NCI-H748 (cell line): ENCODE measurements around the gene ADAMTS15.

Experiments used
- DNase-seq: peaks from one replicate; lab custom pipeline; 2025; ENCODE audit not compliant: unreplicated experiment; lab: John Stamatoyannopoulos, UW

ADAMTS15 gene

GRCh38 chr11:130418210-130418609, 30.2 kb upstream of the ADAMTS15 start:
- no peak for DNase-seq

DNA sequence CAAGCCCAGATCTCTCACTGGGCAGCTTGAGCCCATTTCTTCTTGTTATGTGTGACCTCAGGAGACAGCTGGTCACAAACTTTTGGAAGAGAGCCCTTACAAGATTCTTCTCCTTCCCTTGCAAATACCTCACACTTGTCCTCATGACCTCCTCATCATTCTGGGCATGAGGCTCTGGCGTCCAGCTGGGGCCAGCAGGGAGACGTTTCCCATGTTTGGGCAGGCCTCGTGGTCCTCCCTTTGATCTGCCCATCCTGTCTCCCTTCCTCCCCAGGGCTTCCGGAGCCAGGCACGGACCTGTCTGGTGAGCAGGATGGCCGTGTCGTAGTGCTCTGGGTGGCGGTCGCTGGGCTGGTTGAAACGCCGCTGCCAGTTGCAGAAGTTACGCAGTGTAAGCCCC, 29.7 kb upstream of the ADAMTS15 start:
- no peak for DNase-seq

DNA sequence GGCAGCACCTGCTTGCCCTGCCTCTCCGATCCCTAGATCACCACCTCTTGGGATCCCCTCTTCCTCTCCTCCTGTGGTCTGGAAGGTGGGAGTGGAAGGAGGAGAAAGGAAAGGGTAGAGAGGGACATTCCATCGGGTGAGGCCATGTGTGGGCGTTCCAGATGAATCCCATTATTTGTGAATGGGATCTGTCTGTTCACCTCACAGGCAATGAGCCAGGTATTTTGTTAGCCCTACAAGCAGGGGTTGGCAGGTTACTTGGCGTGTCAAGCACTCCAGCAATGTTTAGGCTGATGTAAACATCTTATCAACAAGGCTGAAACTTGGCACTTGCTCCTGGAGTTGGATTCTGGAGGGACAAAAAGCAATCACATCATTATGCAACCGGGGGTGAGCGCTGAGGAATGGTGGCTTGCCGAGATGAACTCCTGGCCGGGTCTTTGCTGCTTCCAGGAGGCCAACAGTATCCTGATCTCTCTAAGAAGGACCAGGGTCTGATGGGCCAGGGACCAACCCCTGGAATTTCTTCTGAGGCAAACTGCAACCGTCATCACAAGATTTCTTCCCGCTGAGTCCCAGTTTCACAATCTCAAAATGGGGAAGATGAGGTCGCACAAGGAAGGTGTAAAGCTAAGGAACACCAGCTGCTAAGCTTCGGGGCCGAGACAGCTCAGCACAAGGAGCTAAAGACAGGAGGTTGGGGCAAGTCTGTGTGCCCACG, 27.8 kb upstream of the ADAMTS15 start:
- DNase-seq, result no peak

GRCh38 chr11:130421199-130421585, 27.3 kb upstream of the ADAMTS15 start:
- no peak for DNase-seq

DNA sequence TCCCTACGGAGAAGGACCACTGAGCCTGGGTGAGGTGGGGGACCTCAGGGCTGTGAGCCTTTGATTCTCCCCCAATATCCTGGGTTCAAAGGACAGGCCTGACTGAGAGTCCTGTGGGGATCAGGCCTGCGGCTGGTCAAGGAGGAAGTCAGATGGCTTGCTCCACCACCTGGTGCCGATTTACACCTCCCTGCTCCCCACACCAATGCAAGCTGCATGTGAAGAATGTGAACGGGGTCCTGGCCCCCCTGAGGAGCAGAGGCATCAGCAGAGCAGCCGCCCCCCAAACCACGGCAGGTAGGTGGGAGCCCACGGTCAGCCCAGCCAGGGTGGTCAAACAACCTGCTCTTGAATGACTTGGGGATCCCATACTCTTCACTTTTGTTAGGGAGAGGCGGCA, 26.7 kb upstream of the ADAMTS15 start:
- no peak for DNase-seq

DNA sequence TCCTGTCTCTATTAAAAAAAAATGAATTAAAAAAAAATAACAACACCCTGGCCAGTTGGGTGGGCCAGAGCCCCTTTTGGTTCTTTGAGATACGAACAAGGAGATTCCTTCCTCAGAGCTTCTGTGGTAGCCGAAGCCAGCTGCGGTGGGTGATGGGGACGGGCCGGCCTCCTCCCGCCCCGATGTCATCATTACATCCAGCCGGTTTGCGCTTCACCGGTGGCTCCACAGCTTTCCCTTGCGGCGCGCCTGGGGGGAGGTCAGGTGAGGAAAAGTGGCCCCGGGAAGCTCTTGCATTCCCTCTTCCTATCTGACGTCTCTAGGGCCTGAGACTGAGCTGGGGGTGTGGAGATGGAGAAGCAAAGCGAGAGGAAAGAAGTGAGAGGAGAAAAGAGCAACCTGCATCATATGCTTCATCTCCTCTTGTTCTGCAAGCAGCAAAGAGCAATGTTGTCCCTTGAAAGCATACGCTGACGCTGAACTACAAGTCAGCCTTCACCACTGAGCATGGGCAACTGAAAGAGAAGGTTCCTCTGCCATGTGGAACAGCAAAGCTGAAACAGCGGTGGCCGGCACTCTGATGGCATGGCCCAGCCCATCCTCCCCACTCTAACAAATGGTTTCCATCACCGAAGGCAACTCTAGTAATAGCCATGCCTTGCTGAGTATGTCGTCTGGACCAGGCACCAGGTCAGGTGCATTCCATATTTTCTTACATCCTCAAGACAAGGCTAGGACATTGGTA, 26.0 kb upstream of the ADAMTS15 start:
- no peak for DNase-seq

DNA sequence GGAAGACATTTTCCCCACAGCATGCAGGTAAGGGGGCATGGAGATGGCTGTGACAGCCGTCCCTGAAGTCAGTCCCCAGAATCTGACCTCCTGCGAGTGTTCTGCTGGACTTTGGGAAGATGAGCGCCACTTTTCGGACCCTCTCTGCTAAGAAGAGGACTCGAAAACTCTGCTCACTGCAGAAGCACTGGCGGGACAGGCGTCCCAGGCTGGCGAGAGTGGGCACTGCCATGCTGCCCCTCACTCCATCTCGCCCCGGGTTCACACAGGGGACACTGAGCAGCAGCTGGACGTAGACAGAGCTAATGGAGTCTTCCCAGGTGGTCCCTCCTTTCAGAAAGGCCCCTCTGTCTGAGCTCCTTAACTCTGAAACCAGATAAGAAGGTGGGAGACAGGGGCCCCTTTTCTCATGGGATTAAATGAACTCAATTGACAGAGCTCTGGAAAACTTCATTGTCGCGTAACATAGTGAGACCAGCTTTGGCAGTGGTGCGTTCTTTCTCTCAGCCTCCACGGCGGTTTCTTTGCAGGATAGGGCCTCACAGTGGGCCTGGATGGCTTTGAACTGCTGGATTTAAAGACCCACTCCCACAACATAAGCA, 24.8 kb upstream of the ADAMTS15 start:
- DNase-seq, result no peak

DNA sequence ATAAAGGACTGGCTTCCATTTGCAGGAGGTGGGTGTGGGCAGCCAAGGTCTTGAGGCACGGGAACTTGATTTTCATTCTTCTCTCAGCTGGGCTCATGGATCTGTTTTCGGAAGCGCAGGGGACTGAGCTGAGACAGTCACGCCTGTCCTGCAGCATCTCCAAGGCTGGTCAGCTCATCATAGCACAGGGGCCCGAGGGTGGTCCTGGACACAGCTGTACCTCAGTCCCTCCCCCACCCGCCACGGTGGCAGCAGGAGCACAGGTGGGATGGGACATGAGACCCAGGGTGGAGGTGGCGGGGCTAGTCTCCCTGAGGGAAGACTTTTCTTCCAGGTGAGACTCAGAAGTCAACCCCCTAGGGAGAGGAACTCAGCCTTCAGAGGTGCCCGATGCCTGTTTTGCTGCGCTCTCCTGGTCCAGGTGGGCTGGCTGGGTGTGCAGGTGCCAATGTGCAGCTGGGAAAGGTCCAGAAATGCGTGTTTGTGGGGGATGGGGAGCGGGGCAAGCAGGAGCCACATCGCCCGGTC, 23.8 kb upstream of the ADAMTS15 start:
- DNase-seq, result no peak

- no peak for DNase-seq
Observed at GRCh38 chr11:130425156-130425555, 23.3 kb upstream of the ADAMTS15 start.

- DNase-seq, result no peak
Observed at GRCh38 chr11:130426223-130426836, 22.1 kb upstream of the ADAMTS15 start.

DNA sequence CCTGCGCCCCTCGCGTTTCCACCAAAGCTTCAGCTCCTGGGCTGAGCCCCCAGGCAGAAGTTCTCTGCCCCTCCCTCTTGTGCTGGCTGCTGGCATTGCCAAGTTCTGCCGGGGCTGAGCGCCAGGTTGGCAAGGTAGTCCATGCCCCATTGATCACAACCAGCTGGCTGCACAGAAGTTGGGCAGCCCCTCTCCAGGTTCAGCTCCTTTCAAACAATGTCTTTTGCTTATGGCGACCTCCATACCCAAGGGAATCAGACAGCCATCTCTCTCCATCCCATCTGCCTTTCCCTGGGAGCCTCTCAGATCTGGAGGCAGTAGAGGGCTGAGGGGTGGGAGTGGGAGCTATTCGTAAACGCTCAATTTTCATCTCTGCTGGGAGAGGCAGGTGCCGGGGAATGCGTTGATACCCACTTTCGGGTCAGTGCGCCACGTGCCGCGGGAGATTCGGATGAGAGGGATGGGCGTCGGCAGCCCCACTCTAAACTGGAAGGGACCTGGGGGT, 21.6 kb upstream of the ADAMTS15 start:
- peak; percentile 25 for DNase-seq

DNA sequence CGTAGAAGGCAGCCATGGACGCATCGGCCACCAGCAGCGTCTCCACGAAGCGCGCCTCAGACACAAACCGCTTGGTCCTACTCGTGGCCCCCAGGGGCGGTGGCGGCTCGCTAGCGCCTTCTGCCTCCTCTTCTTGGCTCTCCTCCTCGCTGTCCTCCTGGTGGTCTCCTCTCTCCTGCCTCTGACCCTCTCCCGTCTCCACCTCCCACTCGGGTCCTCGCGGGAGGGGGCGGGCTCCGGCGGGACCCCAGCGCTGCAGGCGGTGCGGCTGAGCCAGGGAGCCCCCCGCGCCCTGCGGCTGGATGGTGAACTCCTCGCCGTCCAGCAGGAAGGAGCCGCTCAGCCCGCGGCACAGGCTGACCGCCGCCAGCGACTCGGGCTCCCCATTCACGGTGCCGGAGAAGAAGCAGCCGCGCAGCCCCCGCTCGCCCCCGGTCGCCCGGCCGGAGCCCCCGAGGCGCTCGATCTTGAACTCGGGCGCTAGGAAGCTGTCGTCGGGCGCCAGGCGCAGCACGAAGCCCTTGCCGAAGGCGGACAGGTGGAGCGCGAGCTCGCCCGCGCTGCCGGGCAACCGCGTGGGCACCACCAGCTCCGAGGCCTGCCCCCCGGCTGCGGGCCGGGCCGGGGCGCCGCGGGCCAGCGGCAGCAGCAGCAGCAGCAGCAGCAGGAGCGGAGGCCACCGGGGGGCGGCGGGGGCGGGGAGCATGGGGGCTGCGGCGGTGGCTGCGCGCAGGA, 20.7 kb upstream of the ADAMTS15 start:
- DNase-seq, result peak; percentile 57

GRCh38 chr11:130428316-130429119, 19.9 kb upstream of the ADAMTS15 start, which contains the start of gene ADAMTS8:
TSS of gene ADAMTS8 (minus strand) at chr11:130428609. CDS start at chr11:130428286, 323 bp downstream.
- DNase-seq, result peak; percentile 46

GRCh38 chr11:130429120-130429681, 19.2 kb upstream of the ADAMTS15 start:
- no peak for DNase-seq

GRCh38 chr11:130429983-130430382, 18.5 kb upstream of the ADAMTS15 start:
- DNase-seq, result no peak

- peak; percentile 66 for DNase-seq
Observed at GRCh38 chr11:130431331-130431773, 17.1 kb upstream of the ADAMTS15 start.

DNA sequence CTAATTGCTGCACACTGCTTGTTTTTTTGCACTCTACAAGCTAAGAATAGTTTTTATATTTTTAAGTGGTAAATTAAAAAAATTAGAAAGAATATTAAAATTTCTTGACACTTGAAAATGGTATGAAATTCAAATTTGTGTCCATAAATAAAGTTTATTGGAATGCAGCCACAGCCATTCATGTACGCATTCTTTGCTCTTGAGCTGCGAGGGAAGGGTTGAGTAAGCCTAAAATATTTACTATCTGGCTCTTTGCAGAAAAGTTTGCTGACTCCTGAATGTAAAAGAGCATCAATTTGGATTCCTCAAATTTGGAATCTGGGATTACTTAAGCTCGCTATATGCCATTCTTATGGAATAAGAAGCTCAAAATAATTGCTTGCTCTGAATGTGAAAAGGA, 16.6 kb upstream of the ADAMTS15 start:
- no peak for DNase-seq

- DNase-seq, result no peak
Observed at GRCh38 chr11:130433357-130433756, 15.1 kb upstream of the ADAMTS15 start.

DNA sequence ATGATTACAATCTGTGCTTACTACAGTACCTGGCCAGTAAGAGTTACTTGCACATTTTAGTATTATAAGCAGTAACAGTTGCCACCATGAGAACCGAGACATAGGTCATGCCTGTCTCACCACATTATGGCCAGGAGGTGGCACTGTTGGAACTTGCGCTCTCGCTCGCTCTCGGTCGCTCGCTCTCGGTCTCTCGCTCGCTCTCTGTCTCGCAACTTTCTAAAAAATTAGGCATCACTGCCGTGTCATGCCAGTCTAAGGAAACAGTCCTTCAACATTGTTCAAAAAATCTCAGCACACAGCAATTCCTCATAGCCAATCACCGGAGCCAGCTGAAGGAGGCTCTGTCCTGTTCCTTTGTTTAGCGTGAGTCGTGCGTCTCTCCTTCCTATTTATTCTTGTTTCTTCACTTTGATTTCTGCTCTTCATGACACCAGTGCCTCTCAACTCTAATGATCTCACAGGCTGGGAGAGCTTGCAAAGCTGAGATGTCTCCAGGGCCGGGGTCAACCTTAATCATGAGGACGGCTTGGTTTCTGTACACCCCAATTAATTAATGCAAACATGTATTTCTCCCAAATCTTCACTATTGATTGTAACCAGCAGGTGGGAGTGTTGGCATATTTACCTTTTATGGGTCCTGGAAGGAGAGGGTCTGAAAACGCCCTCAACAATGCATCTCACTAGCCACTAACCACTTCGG, 13.8 kb upstream of the ADAMTS15 start:
- DNase-seq, result peak; percentile 73
